PFSK-1 (cell line): ENCODE measurements around the gene CLCN7.

ENCODE experiments used
- POLR2AphosphoS5 ChIP-seq: IDR thresholded peaks from 2 replicates; pipeline ENCODE4 v1.6.1; 2012; ENCODE audit warnings: low read depth, mild to moderate bottlenecking, control low read depth, low read length, moderate library complexity
- TAF1 ChIP-seq: IDR thresholded peaks from 2 replicates; pipeline ENCODE4 v1.6.1; 2012; ENCODE audit warnings: low read length, control low read depth, borderline replicate concordance; ENCODE audit not compliant: insufficient read depth

DNA sequence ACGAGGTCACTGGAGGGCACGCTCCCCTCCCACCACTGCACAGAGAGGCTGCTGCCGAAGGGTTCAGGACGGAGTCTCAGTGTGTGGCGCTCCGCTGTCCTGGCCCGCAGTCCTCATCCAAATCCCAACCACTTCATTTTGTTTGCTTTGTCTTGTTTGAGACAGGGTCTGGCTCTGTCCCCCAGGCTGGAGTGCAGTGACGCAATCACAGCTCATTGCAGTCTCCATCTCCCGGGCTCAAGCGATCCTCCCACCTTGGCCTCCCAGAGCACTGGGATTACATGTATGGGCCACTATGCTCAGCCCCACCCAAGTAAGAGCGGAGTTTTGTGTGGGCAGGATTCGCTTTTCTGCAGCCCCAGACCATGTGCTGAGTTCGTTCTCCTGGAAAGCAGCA, 73.1 kb downstream of the CLCN7 start:
- TF ChIP-seq TAF1 (no peak), POLR2AphosphoS5 (no peak)
